Endothelial cell (in vitro differentiated cells): ENCODE results near the gene POU5F1. TPM values are rescaled to one million over a fixed set of nuclear protein-coding genes. Genes with fewer than 3 reads are reported as not detected.

ENCODE experiments used
- DNase-seq: peaks from one replicate; pipeline ENCODE4 v3.0.0; 2021; ENCODE audit warnings: low spot score
- H3K27ac Mint-ChIP-seq: one replicate; pipeline ENCODE4 v1.8.0; 2021; ENCODE audit warnings: mixed read lengths, inconsistent platforms; ENCODE audit not compliant: unreplicated experiment
- H3K27me3 Mint-ChIP-seq: one replicate; pipeline ENCODE4 v1.8.0; 2021; ENCODE audit warnings: mild to moderate bottlenecking, moderate library complexity, mixed read lengths, inconsistent platforms; ENCODE audit not compliant: unreplicated experiment
- H3K36me3 Mint-ChIP-seq: one replicate; pipeline ENCODE4 v1.8.0; 2021; ENCODE audit warnings: mild to moderate bottlenecking, low read depth, mixed read lengths, inconsistent platforms; ENCODE audit not compliant: unreplicated experiment
- H3K4me1 Mint-ChIP-seq: one replicate; pipeline ENCODE4 v1.8.0; 2021; ENCODE audit warnings: mild to moderate bottlenecking, mixed read lengths, inconsistent platforms; ENCODE audit not compliant: unreplicated experiment
- H3K4me3 Mint-ChIP-seq: one replicate; pipeline ENCODE4 v1.8.0; 2021; ENCODE audit warnings: mild to moderate bottlenecking, mixed read lengths, inconsistent platforms; ENCODE audit not compliant: unreplicated experiment
- H3K9me3 Mint-ChIP-seq: one replicate; pipeline ENCODE4 v1.8.0; 2021; ENCODE audit warnings: mixed read lengths, inconsistent platforms; ENCODE audit not compliant: unreplicated experiment
- CTCF ChIP-seq: fragments of 200-600 bp; sonication (generic); IDR thresholded peaks from one replicate; pipeline ENCODE4 v1.5.0; 2021; ENCODE audit warnings: antibody characterized with exemption; ENCODE audit not compliant: unreplicated experiment
- total RNA-seq: library from RNA; stranded (reverse); fragmentation: NEBNext Ultra II Directional; extraction: Animal tissue kit (Norgen Biotek cat#: 25700); gene quantifications from one replicate; pipeline ENCODE4 v1.2.1, GENCODE V29; 2021; ENCODE audit not compliant: unreplicated experiment

Gene POU5F1
- total RNA-seq, 1 donor from 2014 or later: 88.7 TPM

GRCh38 chr6:31142361-31142761 lies 28.1 kb downstream of the POU5F1 start:
- no peak for TF ChIP-seq CTCF
- Mint-ChIP-seq H3K4me3 (no peak overlapping the region), H3K27me3 (peaks cover 4% of the 10 kb centered on the region), H3K4me1 (peaks cover 25% of the 10 kb centered on the region), H3K9me3 (no peaks in the 10 kb centered on the region), H3K27ac (peak overlapping the region; percentile 4), H3K36me3 (peaks cover 13% of the 10 kb centered on the region)
- no peak for DNase-seq

DNA sequence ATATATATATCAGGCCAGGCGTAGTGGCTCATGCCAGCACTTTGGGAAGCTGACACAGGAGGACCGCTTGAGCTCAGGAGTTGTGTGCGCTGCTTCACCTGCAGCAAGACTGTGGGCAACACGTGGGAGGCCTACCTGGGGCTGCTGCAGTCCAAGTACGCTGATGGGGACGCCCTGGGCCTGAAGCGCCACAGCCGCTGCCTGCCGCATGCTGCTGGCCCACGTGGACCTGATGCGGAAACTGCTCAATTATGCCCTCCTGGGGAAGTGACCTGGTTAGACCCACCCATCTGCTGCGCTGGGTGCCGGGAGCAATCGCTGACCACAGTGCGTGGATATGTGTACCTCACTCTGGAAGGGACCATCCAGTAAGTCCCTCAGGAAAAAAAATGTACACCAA lies 29.8 kb downstream of the POU5F1 start:
- peaks cover 25% of the 10 kb centered on the region for H3K4me1 Mint-ChIP-seq
- peaks cover 4% of the 10 kb centered on the region for H3K27me3 Mint-ChIP-seq
- peaks cover 10% of the 10 kb centered on the region for H3K36me3 Mint-ChIP-seq
- no peak for TF ChIP-seq CTCF
- H3K27ac Mint-ChIP-seq: no peak overlapping the region
- H3K9me3 Mint-ChIP-seq: no peaks in the 10 kb centered on the region
- no peak for DNase-seq
- H3K4me3 Mint-ChIP-seq: no peak overlapping the region

DNA sequence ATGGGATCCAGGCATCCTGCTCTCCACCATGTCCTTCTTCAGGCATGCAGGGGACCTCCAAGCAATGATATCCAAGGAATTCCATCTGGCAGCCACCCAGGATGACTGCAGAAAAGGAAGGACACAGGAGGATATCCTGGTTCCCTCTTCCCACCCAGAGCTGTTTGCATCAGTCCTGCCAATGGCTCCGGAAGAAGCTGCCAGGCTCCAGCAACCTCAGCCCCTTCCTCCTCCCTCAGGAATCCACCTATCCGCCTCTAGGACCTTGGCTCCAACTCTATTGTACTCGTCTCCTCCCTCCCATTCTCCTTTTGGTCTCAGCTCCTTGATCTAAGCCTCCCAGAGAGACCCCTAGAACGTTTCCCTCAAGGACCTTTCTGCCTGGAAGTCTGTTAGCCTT lies 30.9 kb downstream of the POU5F1 start:
- Mint-ChIP-seq H3K4me1 (peaks cover 25% of the 10 kb centered on the region), H3K9me3 (no peaks in the 10 kb centered on the region), H3K4me3 (peak overlapping the region; percentile 37), H3K36me3 (peaks cover 7% of the 10 kb centered on the region), H3K27me3 (peaks cover 4% of the 10 kb centered on the region), H3K27ac (peak overlapping the region; percentile 94)
- peak; percentile 38 for DNase-seq
- no peak for TF ChIP-seq CTCF

- DNase-seq: no peak
- Mint-ChIP-seq H3K27ac (peak within 1 kb of the TSS; percentile 94), H3K4me3 (peak within 1 kb of the TSS; percentile 37), H3K27me3 (peaks cover 2% of the 10 kb centered on the region), H3K36me3 (peaks cover 7% of the 10 kb centered on the region), H3K9me3 (no peaks in the 10 kb centered on the region), H3K4me1 (peaks cover 25% of the 10 kb centered on the region)
- TF ChIP-seq CTCF: no peak
Observed at GRCh38 chr6:31138982-31139381, 31.5 kb downstream of the POU5F1 start, which contains the start of gene PSORS1C2. PSORS1C2 (minus strand) TSS chr6:31139066; CDS start chr6:31139026, 40 bp downstream.

DNA sequence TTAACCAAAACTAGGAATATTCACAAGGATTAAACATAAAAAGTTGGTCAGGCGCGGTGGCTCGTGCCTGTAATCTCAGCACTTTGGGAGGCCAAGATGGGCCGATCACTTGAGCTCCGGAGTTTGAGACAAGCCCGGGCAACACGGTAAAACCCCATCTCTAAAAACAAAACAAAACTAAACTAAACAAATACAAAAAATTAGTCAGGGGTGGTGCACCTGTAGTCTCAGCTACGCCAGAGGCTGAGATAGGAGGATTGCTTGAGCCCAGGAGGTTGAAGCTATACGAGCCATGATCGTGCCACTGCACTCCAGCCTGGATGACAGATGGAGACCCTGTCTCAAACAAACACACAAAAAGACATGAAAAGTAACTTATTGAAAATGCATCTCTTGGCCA lies 34.8 kb downstream of the POU5F1 start:
- Mint-ChIP-seq H3K4me1 (peaks cover 14% of the 10 kb centered on the region), H3K36me3 (peaks cover 7% of the 10 kb centered on the region), H3K4me3 (no peak overlapping the region), H3K27me3 (peaks cover 3% of the 10 kb centered on the region), H3K9me3 (no peaks in the 10 kb centered on the region), H3K27ac (no peak overlapping the region)
- DNase-seq: no peak
- no peak for TF ChIP-seq CTCF
